Embryonic facial prominence (tissue), 1 donor: Measurements from ENCODE around the gene CPTP.

ENCODE experiments used
- DNase-seq: peaks from one replicate; pipeline ENCODE4 v3.0.0-alpha.2; 2016; ENCODE audit errors: extremely low spot score

The CPTP gene

GRCh38 chr1:1292442-1292779 lies 32.2 kb upstream of the CPTP start:
- DNase-seq, result no peak

GRCh38 chr1:1292851-1293250 lies 31.8 kb upstream of the CPTP start:
- no peak for DNase-seq

GRCh38 chr1:1293263-1294249 lies 31.0 kb upstream of the CPTP start:
- no peak for DNase-seq

- DNase-seq, result no peak
These were observed 30.2 kb upstream of the CPTP start for GRCh38 chr1:1294250-1294890.

- DNase-seq, result no peak
These were observed 29.3 kb upstream of the CPTP start for GRCh38 chr1:1295154-1295923.

GRCh38 chr1:1296070-1297061 lies 28.2 kb upstream of the CPTP start:
- no peak for DNase-seq

- no peak for DNase-seq
These were observed 26.7 kb upstream of the CPTP start for GRCh38 chr1:1297802-1298424.

GRCh38 chr1:1298861-1299685 lies 25.5 kb upstream of the CPTP start:
- no peak for DNase-seq

- DNase-seq, result no peak
These were observed 24.8 kb upstream of the CPTP start for GRCh38 chr1:1299686-1300351.

GRCh38 chr1:1300352-1300739 lies 24.3 kb upstream of the CPTP start:
- DNase-seq, result no peak

- no peak for DNase-seq
These were observed 22.6 kb upstream of the CPTP start for GRCh38 chr1:1302006-1302430.

- no peak for DNase-seq
These were observed 21.6 kb upstream of the CPTP start for GRCh38 chr1:1302951-1303509.

GRCh38 chr1:1303736-1304135 lies 20.9 kb upstream of the CPTP start:
- DNase-seq, result no peak

GRCh38 chr1:1304331-1305299 lies 20.0 kb upstream of the CPTP start:
- peak; percentile 29 for DNase-seq

GRCh38 chr1:1305300-1306069 lies 19.1 kb upstream of the CPTP start:
- DNase-seq, result no peak

- no peak for DNase-seq
These were observed 18.4 kb upstream of the CPTP start for GRCh38 chr1:1306070-1306660.
